PC-3 (cell line): Measurements from ENCODE around the gene KAZN. TPM values are rescaled to one million over a fixed set of nuclear protein-coding genes. Genes with fewer than 3 reads are reported as not detected.
A peak's percentile ranks its signal among the peaks of the same experiment; 100 is the strongest.

ENCODE experiments used
- ATAC-seq: fragments of 200-7000 bp; cut with Tn5 transposase; 2 replicates; pipeline ENCODE4 v1.9.1; 2020; ENCODE audit warnings: mild to moderate bottlenecking, moderate library complexity
- BruUV-seq: library from RNA; stranded (reverse); fragments of 400-500 nt; replicated peaks from 2 replicates; lab custom pipeline; 2021; lab: Mats Ljungman, UMichigan
- CTCF ChIA-PET: fragments of 300-600 bp; sonication (Branson Sonifier 250); formaldehyde crosslinking; loops from one replicate; lab custom pipeline; 2022; ENCODE audit warnings: antibody characterized with exemption; lab: Charles Lee
- POLR2A ChIA-PET: fragments of 300-600 bp; sonication (Branson Sonifier 250); formaldehyde crosslinking; loops from one replicate; lab custom pipeline; 2022; ENCODE audit warnings: antibody characterized with exemption; ENCODE audit not compliant: unreplicated experiment; lab: Charles Lee
- DNase-seq: peaks from one replicate; pipeline ENCODE4 v3.0.0-alpha.2; 2015
- H2AFZ ChIP-seq: fragments of 300-600 bp; sonication (generic); 2 replicates; pipeline ENCODE4 v1.6.0; 2016; ENCODE audit warnings: antibody characterized with exemption, low read length
- H3F3A ChIP-seq: fragments of 300-600 bp; sonication (generic); one replicate; pipeline ENCODE4 v1.6.0; 2017; ENCODE audit warnings: antibody characterized with exemption, low read length, control low read depth, mild to moderate bottlenecking; ENCODE audit not compliant: unreplicated experiment
- H3K27ac ChIP-seq: fragments of 300-600 bp; sonication (generic); 2 replicates; pipeline ENCODE4 v1.5.1; 2016; ENCODE audit warnings: mild to moderate bottlenecking, low read length
- H3K27me3 ChIP-seq: fragments of 300-600 bp; sonication (generic); 2 replicates; pipeline ENCODE4 v1.6.1; 2016; ENCODE audit warnings: low read length, mixed read lengths
- H3K36me3 ChIP-seq: fragments of 300-600 bp; sonication (generic); 2 replicates; pipeline ENCODE4 v1.6.1; 2016; ENCODE audit warnings: low read depth, mixed run types, low read length, mixed read lengths
- H3K4me1 ChIP-seq: fragments of 300-600 bp; sonication (generic); 2 replicates; pipeline ENCODE4 v1.5.1; 2016; ENCODE audit warnings: low read length; ENCODE audit not compliant: insufficient read depth
- H3K4me2 ChIP-seq: fragments of 300-600 bp; sonication (generic); 2 replicates; pipeline ENCODE4 v1.6.0; 2016; ENCODE audit warnings: low read length
- H3K4me3 ChIP-seq: fragments of 300-600 bp; sonication (generic); 2 replicates; pipeline ENCODE4 v1.5.1; 2016; ENCODE audit warnings: mild to moderate bottlenecking, low read length, mixed read lengths
- H3K79me2 ChIP-seq: fragments of 300-600 bp; sonication (generic); 2 replicates; pipeline ENCODE4 v1.6.1; 2017; ENCODE audit warnings: low read length, mixed read lengths
- H3K9ac ChIP-seq: fragments of 300-600 bp; sonication (generic); 2 replicates; pipeline ENCODE4 v1.6.0; 2016; ENCODE audit warnings: mild to moderate bottlenecking, low read length
- H3K9me2 ChIP-seq: fragments of 300-600 bp; sonication (generic); replicated peaks from 2 replicates; pipeline ENCODE4 v1.6.1; 2016; ENCODE audit warnings: mixed run types, low read length, mixed read lengths
- H3K9me3 ChIP-seq: fragments of 300-600 bp; sonication (generic); 2 replicates; pipeline ENCODE4 v1.6.1; 2016; ENCODE audit warnings: low read length, mixed read lengths
- H4K20me1 ChIP-seq: fragments of 300-600 bp; sonication (generic); 2 replicates; pipeline ENCODE4 v1.6.1; 2016; ENCODE audit warnings: low read length, mixed read lengths
- CTCF ChIP-seq: fragments of 300-600 bp; sonication (generic); conservative IDR thresholded peaks from 2 replicates; pipeline ENCODE4 v1.5.1; 2017; ENCODE audit warnings: antibody characterized with exemption, low read depth, mild to moderate bottlenecking, low read length
- EZH2 ChIP-seq: fragments of 300-600 bp; sonication (generic); IDR thresholded peaks from one replicate; pipeline ENCODE4 v1.6.1; 2017; ENCODE audit warnings: antibody characterized with exemption, mild to moderate bottlenecking, low read length; ENCODE audit not compliant: unreplicated experiment
- EZH2phosphoT487 ChIP-seq: fragments of 300-600 bp; sonication (generic); IDR thresholded peaks from 2 replicates; pipeline ENCODE4 v1.6.1; 2018; ENCODE audit warnings: mild to moderate bottlenecking, antibody characterized with exemption, low read length, borderline replicate concordance
- intact Hi-C: fragments of 100-400 bp; cut with micrococcal nuclease; formaldehyde crosslinking; loops from 2 replicates; pipeline ENCODE4 v1.9.0; 2023
- total RNA-seq: library from RNA; depleted of rRNA; stranded (reverse); fragments of >200 nt; gene quantifications from 2 replicates; pipeline ENCODE4 v1.2.3, GENCODE V29; 2014

The KAZN gene
- total RNA-seq, 1 experiment from 2014 or later, result 2.0 TPM

- H3K4me2 ChIP-seq, result no peak overlapping the region
- no peaks in the 10 kb centered on the region for H3K79me2 ChIP-seq
- H3K9me2 ChIP-seq, result no peaks in the 10 kb centered on the region
- H3K4me1 ChIP-seq, result no peaks in the 10 kb centered on the region
- H3K27me3 ChIP-seq, result no peaks in the 10 kb centered on the region
- H4K20me1 ChIP-seq, result no peaks in the 10 kb centered on the region
- no peak for ATAC-seq
- CTCF ChIA-PET, result no interaction called here
- no peak overlapping the region for H3K9ac ChIP-seq
- H3K9me3 ChIP-seq, result no peaks in the 10 kb centered on the region
- H3K36me3 ChIP-seq, result no peaks in the 10 kb centered on the region
- DNase-seq, result no peak
- H3K27ac ChIP-seq, result no peak overlapping the region
- no TSS peak for BruUV-seq
- H2AFZ ChIP-seq, result no peak overlapping the region
- POLR2A ChIA-PET, result no interaction called here
- H3K4me3 ChIP-seq, result no peak overlapping the region
- intact Hi-C loops, result no loop called here
- TF ChIP-seq EZH2, result no peak
- TF ChIP-seq EZH2phosphoT487, result no peak
- no peaks in the 10 kb centered on the region for H3F3A ChIP-seq
Measured at GRCh38 chr1:15125101-15125745, 526.7 kb downstream of the KAZN start.

GRCh38 chr1:15128077-15128476 lies 529.6 kb downstream of the KAZN start:
- H3F3A ChIP-seq, result no peaks in the 10 kb centered on the region
- no peaks in the 10 kb centered on the region for H3K79me2 ChIP-seq
- H3K27ac ChIP-seq, result no peak overlapping the region
- H3K9me2 ChIP-seq, result no peaks in the 10 kb centered on the region
- no peak overlapping the region for H2AFZ ChIP-seq
- H3K27me3 ChIP-seq, result no peaks in the 10 kb centered on the region
- no peaks in the 10 kb centered on the region for H3K36me3 ChIP-seq
- no peak overlapping the region for H3K4me3 ChIP-seq
- ATAC-seq (no peak), DNase-seq (no peak)
- ChIA-PET POLR2A (interaction anchor here (0.6 kb wide), 1 partner anchor 25 kb away, joined by 4 read pairs; the partner anchor contains the start of gene TMEM51), CTCF (interaction anchor here (0.7 to 1.4 kb wide), 7 partner anchors 14 to 1321 kb away, joined by 3 to 18 read pairs (median 6); partner anchors contain the start of gene TMEM51)
- H4K20me1 ChIP-seq, result no peaks in the 10 kb centered on the region
- TF ChIP-seq CTCF, result no peak
- no peak for TF ChIP-seq EZH2
- TF ChIP-seq EZH2phosphoT487, result no peak
- BruUV-seq, result no TSS peak
- H3K4me1 ChIP-seq, result no peaks in the 10 kb centered on the region
- no peak overlapping the region for H3K9ac ChIP-seq
- no peak overlapping the region for H3K4me2 ChIP-seq
- intact Hi-C loops, result loop anchor here (1.0 to 2.0 kb wide), 4 partner anchors 25 to 176 kb away; partner anchors contain the start of gene TMEM51
- no peaks in the 10 kb centered on the region for H3K9me3 ChIP-seq

GRCh38 chr1:15128520-15129313 lies 530.2 kb downstream of the KAZN start:
- no peak overlapping the region for H3K27ac ChIP-seq
- peak; percentile 87 for DNase-seq

More at GRCh38 chr1:15128520-15129313, 530.2 kb downstream of the KAZN start:
- no TSS peak for BruUV-seq
- Histone ChIP-seq H4K20me1 (no peaks in the 10 kb centered on the region), H3K9ac (no peak overlapping the region), H3K4me2 (no peak overlapping the region), H3K9me2 (no peaks in the 10 kb centered on the region), H3F3A (no peaks in the 10 kb centered on the region), H3K4me1 (no peaks in the 10 kb centered on the region), H3K36me3 (no peaks in the 10 kb centered on the region), H3K9me3 (no peaks in the 10 kb centered on the region), H3K4me3 (no peak overlapping the region), H2AFZ (no peak overlapping the region), H3K79me2 (no peaks in the 10 kb centered on the region), H3K27me3 (no peaks in the 10 kb centered on the region)
- ChIA-PET CTCF (interaction anchor here (0.5 to 1.4 kb wide), 11 partner anchors 13 to 1322 kb away, joined by 3 to 18 read pairs (median 4); partner anchors contain the start of gene TMEM51), POLR2A (interaction anchor here (0.6 kb wide), 3 partner anchors 25 to 170 kb away, joined by 3 to 4 read pairs (median 4); partner anchors contain the start of gene TMEM51)
- TF ChIP-seq CTCF (peak; percentile 92), EZH2phosphoT487 (no peak), EZH2 (no peak)
- intact Hi-C loops, result loop anchor here (1.0 to 2.0 kb wide), 4 partner anchors 24 to 176 kb away; partner anchors contain the start of gene TMEM51
- ATAC-seq, result peak; percentile 100
